ENCODE measurements around the gene TMEM151B.

GRCh38 chr6:44230034-44230675, 40.1 kb upstream of the TMEM151B start:
- no peak for TF ChIP-seq CTCF (IDR thresholded peaks at IDR 0.05 in 2 of 3, conservative IDR thresholded peaks at IDR 0.05 in 1 of 3; ENCODE audit: insufficient read depth in 2 of 3, low read depth in 1 of 3, low read length in 3 of 3)
- no peak for TF ChIP-seq ZBTB17 (CRISPR knock-in tag; IDR thresholded peaks at IDR 0.05)
- TF ChIP-seq CBX2 (IDR thresholded peaks at IDR 0.05; ENCODE audit: insufficient read depth, low read length, poor library complexity, severe bottlenecking), result no peak

Measured in K562 (cell line).